Ramos (cell line): Measurements from ENCODE around the gene CACNA1A.

ENCODE experiments used
- in situ Hi-C: fragments of 300-500 bp; cut with MboI; formaldehyde crosslinking; loops from one replicate; pipeline ENCODE4 v1.14.3; 2022; ENCODE audit warnings: low sequenced_read_pairs; ENCODE audit not compliant: unreplicated experiment

The CACNA1A gene

GRCh38 chr19:13244920-13245319 lies 261.4 kb downstream of the CACNA1A start:
- in situ Hi-C loops = no loop called here

- in situ Hi-C loops = no loop called here
These were observed 264.8 kb downstream of the CACNA1A start for GRCh38 chr19:13241231-13242104.

- in situ Hi-C loops = no loop called here
These were observed 265.8 kb downstream of the CACNA1A start for GRCh38 chr19:13240312-13241022.

- in situ Hi-C loops = no loop called here
These were observed 267.3 kb downstream of the CACNA1A start for GRCh38 chr19:13238891-13239534.

DNA sequence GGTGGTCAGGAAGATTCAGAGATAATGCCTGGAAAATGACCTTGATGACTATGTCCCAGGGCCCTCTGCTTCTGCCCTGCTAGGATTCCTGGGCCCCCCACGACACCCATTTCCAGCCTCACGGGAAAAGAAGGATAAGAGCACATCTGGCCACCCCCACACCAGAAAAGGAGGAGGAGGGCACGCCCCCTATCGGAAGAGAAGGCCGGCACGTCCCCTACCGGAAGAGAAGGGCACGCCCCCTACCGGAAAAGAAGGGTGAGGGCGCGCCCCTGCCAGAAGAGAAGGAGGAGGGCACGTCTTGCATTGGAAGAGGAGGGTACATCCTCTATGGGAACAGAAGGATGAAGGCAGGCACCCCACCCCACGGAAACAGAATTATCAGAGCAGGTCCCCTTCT lies 271.8 kb downstream of the CACNA1A start:
- in situ Hi-C loops = no loop called here

- in situ Hi-C loops = no loop called here
These were observed 274.6 kb downstream of the CACNA1A start for GRCh38 chr19:13231663-13232062.

GRCh38 chr19:13229246-13229645 lies 277.0 kb downstream of the CACNA1A start:
- in situ Hi-C loops = no loop called here

GRCh38 chr19:13228561-13228960 lies 277.7 kb downstream of the CACNA1A start:
- in situ Hi-C loops = no loop called here

DNA sequence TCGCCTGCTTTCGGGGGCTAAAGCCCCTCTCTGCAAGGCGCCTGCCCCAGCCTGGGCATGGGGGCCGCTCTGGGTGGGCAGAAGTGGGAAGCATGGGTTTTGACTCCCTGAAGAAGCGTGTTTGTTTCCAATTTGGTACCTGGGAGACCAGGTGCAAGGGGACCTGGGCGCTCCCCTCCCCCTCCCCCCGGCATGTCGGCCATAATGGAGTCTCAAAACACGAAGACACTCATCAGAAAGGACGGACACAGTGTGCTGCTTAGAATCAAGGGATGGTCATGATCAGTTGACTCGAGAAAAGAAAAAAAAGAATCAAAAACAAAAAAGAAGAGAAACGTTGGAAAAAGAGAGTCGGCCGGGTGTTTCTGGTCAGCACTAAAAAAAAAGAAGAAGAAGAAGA lies 279.3 kb downstream of the CACNA1A start:
- in situ Hi-C loops = no loop called here

- in situ Hi-C loops = no loop called here
These were observed 280.1 kb downstream of the CACNA1A start for GRCh38 chr19:13225973-13226865.

DNA sequence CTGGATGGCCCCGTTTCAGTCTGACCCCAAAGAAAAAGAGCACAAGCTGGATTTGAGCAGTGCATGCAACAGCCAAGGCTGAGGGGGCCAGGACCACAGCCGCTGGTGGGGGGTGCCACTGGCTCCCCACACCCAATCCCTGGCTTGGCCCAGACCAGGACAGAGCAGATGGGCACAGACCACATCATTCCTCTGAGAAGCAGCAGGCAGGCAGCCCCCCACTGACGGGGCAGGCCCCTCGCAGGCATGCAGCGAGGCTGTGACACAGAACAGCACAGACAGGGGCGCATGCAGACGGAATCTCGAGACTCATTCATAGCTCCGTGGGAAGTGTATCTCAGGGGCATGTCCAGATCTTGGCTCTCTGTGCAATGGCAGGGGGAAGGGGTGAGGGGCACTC lies 281.2 kb downstream of the CACNA1A start:
- in situ Hi-C loops = no loop called here

GRCh38 chr19:13220847-13221246 lies 285.4 kb downstream of the CACNA1A start:
- in situ Hi-C loops = no loop called here

GRCh38 chr19:13215572-13216380 lies 290.5 kb downstream of the CACNA1A start:
- in situ Hi-C loops = no loop called here

- in situ Hi-C loops = no loop called here
These were observed 292.1 kb downstream of the CACNA1A start for GRCh38 chr19:13214036-13214730.

GRCh38 chr19:13212759-13213330 lies 293.4 kb downstream of the CACNA1A start:
- in situ Hi-C loops = no loop called here

DNA sequence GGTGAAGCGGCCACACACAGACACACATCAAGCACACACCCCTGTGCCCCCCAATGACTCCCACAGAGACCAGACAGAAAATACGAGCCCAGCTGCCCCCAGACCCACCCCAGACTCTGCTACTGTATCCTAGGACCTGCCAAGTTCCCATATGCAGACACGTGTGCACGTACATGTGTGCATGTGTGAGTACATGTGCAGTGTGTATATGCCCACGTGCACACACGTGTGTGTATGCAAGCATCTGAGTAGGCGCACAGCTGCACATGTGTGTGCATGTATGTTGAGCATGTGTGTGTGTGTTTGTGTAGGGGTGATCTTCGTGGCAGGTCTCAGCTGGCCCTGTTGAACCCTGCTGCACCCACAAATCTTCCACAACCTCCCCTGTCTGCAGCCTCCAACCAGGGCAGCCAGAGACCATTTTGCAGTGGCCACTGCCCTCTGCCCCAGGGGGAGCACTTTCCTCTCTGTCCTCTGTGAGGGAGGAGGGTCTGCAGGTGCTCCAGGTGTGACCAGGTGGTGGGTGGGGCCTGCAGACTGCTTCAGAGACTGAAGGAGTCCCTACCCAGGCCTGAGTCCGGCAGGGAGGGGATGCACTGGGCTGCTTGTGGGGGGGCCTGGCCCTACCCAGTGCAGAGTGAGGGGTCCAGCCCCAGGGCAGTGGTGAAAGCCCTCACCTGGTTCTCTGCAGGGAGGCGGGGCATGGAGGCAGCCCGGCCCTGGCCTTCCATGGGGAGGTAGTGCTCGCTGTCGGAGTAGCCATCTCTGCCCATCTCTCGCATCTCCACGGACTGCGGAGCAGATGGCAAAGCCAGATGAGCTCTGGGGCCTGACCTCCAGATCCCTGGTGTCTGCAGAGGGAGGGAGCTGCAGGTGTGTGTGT lies 294.6 kb downstream of the CACNA1A start:
- in situ Hi-C loops = no loop called here

DNA sequence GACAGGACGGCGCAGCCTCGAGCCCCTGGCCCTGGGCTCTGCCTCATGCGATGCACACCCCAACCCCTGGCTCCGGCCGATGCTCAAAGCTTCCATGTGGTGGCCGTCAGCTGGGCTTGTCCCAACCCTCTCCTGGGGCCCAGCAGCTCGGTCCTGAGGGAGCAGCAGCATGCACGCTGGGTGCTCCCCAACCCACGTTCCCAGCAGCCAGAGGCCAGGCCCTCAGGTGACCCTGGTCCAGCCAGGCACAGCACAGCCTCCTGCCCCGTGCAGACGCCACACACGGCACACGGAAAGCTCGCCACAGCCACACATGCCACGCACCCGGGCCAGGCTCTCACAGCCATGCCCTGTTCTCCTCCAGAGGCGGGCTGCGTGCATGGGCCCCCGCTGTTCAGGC lies 295.3 kb downstream of the CACNA1A start:
- in situ Hi-C loops = no loop called here
